Measurements from ENCODE around the gene DHX30. TPM values are rescaled to one million over a fixed set of nuclear protein-coding genes. Genes with fewer than 3 reads are reported as not detected.

The DHX30 gene, protein sequence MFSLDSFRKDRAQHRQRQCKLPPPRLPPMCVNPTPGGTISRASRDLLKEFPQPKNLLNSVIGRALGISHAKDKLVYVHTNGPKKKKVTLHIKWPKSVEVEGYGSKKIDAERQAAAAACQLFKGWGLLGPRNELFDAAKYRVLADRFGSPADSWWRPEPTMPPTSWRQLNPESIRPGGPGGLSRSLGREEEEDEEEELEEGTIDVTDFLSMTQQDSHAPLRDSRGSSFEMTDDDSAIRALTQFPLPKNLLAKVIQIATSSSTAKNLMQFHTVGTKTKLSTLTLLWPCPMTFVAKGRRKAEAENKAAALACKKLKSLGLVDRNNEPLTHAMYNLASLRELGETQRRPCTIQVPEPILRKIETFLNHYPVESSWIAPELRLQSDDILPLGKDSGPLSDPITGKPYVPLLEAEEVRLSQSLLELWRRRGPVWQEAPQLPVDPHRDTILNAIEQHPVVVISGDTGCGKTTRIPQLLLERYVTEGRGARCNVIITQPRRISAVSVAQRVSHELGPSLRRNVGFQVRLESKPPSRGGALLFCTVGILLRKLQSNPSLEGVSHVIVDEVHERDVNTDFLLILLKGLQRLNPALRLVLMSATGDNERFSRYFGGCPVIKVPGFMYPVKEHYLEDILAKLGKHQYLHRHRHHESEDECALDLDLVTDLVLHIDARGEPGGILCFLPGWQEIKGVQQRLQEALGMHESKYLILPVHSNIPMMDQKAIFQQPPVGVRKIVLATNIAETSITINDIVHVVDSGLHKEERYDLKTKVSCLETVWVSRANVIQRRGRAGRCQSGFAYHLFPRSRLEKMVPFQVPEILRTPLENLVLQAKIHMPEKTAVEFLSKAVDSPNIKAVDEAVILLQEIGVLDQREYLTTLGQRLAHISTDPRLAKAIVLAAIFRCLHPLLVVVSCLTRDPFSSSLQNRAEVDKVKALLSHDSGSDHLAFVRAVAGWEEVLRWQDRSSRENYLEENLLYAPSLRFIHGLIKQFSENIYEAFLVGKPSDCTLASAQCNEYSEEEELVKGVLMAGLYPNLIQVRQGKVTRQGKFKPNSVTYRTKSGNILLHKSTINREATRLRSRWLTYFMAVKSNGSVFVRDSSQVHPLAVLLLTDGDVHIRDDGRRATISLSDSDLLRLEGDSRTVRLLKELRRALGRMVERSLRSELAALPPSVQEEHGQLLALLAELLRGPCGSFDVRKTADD
- 98.9 TPM for total RNA-seq

DNA sequence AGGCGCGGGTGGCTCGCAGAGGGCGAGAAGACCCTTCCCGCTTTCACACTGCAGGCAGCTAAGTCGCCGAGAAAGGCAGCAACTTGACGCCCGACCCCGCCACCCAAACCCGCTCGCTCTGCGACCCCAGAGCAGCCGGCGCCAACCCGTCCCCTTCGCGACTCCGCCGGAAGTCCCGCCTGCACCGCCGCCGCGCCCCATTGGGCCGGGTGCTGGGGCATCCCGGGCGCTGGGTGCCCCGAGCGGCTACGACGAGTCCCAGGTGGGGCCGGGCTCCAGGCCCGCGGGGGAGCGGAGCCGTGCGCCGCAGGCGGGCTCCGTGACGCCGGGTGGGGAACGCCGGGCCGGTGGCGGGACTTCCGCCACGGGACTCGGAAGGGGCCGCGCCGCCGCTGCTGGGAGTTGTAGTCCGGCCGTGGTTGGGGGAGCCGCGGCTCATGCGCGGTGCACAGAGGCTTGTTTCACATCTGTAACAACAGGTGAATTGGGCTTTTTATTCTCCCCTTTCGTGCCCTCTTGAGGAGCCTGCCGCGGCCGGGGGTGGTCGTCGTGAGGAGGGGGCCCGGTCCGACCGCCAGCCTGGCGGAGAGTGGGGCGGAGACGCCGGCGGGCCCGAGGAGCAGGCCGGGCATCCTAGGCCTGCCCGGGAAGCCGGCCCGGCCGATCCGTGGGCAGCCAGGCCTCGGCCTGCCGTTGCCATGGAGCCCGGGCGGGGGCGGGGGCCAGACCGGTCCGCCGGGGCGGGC is at the start of gene DHX30:
DHX30 (plus strand) TSS at position 405 of the 746 bp plus-strand sequence. CDS start 7,546 bp downstream, outside the sequence.

DNA sequence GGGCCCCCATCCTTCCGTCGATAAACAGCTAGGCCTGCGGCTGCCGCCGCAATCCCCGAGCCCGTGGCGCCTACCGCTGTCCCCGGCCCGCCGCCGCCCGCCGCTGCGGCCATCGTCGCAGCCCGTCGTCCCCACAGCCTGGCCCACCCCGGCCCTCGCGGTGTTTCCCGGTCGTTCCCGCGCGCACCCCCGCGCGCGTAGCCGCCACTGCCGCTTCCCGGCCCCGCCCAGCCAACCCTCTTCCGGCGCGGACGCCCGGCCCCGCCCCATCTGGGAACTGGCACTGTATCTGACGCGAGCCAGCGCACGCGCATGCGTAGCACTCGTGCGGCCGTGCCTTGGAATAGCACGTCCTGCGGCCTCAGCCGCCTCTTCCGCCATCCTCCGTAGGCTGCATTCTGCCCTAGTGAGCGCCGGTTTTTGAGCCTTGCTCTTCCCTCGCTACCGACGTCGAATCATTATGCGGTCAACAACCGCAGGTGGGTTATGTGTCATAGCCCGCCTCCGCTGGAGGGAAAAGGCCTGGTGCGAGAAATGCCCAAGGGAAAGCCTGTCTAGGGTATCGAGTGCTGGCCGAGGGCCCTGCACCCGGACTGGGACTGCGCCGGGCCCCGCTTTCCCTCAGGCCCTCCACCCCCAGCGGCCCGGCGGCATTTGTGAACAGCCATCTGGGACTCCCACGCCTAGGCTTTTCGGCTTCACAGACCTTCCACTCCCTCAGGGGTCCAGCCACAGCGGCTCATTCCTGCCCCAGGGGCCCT is 21.1 kb upstream of the DHX30 start, which contains the start of gene SMARCC1:
SMARCC1 (minus strand) TSS at position 209 of the 761 bp plus-strand sequence; CDS start at position 113, 96 bp downstream.

Small RNAs within 50 kb of the gene (small RNA-seq; reads per million reads assigned to genes)
- gene MIR1226 (ENCODE audit: low replicate concordance), result 0.15 reads per million
- gene RF02271 (ENCODE audit: low replicate concordance), result not detected

Other genes with a start within 250 kb of the DHX30 start
- 102 TPM for gene CSPG5, start 224.3 kb upstream of the DHX30 start, total RNA-seq
- 128 TPM for gene SMARCC1, start 21.2 kb upstream of the DHX30 start, total RNA-seq
- 200 TPM for gene MAP4, start 213.3 kb downstream of the DHX30 start, total RNA-seq

All from parietal lobe (tissue), 2 donors.